KMS-11 (cell line): ENCODE measurements around the gene PAPPA.

Source experiments
- H2AFZ ChIP-seq: fragments of 200-600 bp; sonication (generic); 2 replicates; pipeline ENCODE4 v1.6.1; 2016; ENCODE audit warnings: antibody characterized with exemption, mixed run types, low read depth
- H3K27ac ChIP-seq: fragments of 200-600 bp; sonication (generic); 2 replicates; pipeline ENCODE4 v1.6.1; 2016; ENCODE audit warnings: mild to moderate bottlenecking, mixed run types
- H3K27me3 ChIP-seq: fragments of 200-600 bp; sonication (generic); 2 replicates; pipeline ENCODE4 v1.6.1; 2017; ENCODE audit warnings: mild to moderate bottlenecking, low read depth, mixed run types, moderate library complexity; ENCODE audit not compliant: insufficient read depth
- H3K36me3 ChIP-seq: fragments of 200-600 bp; sonication (generic); 2 replicates; pipeline ENCODE4 v1.6.1; 2017; ENCODE audit warnings: mild to moderate bottlenecking, mixed run types; ENCODE audit not compliant: insufficient read depth
- H3K4me1 ChIP-seq: fragments of 200-600 bp; sonication (generic); 2 replicates; pipeline ENCODE4 v1.6.1; 2016; ENCODE audit warnings: mild to moderate bottlenecking, low read depth, mixed run types; ENCODE audit not compliant: poor library complexity, severe bottlenecking
- H3K4me2 ChIP-seq: fragments of 200-600 bp; sonication (generic); 2 replicates; pipeline ENCODE4 v1.7.0; 2016; ENCODE audit warnings: mild to moderate bottlenecking, mixed run types
- H3K4me3 ChIP-seq: fragments of 200-600 bp; sonication (generic); IDR thresholded peaks from 2 replicates; pipeline ENCODE4 v1.6.1; 2017; ENCODE audit warnings: low read depth, low read length, mixed read lengths; ENCODE audit not compliant: insufficient read depth
- H3K79me2 ChIP-seq: fragments of 200-600 bp; sonication (generic); 2 replicates; pipeline ENCODE4 v1.6.1; 2016; ENCODE audit warnings: low read depth, mixed run types; ENCODE audit not compliant: insufficient read depth
- H3K9ac ChIP-seq: fragments of 200-600 bp; sonication (generic); 2 replicates; pipeline ENCODE4 v1.6.1; 2016; ENCODE audit warnings: mild to moderate bottlenecking, mixed run types
- H4K20me1 ChIP-seq: fragments of 200-600 bp; sonication (generic); 2 replicates; pipeline ENCODE4 v1.6.1; 2016; ENCODE audit warnings: mild to moderate bottlenecking, mixed run types; ENCODE audit not compliant: insufficient read depth
- CTCF ChIP-seq: fragments of 200-600 bp; sonication (generic); conservative IDR thresholded peaks from 2 replicates; pipeline ENCODE4 v1.6.1; 2017; ENCODE audit warnings: low read depth, mild to moderate bottlenecking, antibody characterized with exemption, low read length, moderate library complexity, mixed read lengths

PAPPA gene

GRCh38 chr9:116204252-116204882, 50.8 kb downstream of the PAPPA start:
- no peak overlapping the region for H3K9ac ChIP-seq
- no peaks in the 10 kb centered on the region for H3K36me3 ChIP-seq
- no peak overlapping the region for H3K4me3 ChIP-seq
- no peak overlapping the region for H3K4me2 ChIP-seq
- H2AFZ ChIP-seq, result no peak overlapping the region
- no peaks in the 10 kb centered on the region for H3K27me3 ChIP-seq
- no peaks in the 10 kb centered on the region for H4K20me1 ChIP-seq
- H3K4me1 ChIP-seq, result no peaks in the 10 kb centered on the region
- TF ChIP-seq CTCF, result no peak
- no peak overlapping the region for H3K27ac ChIP-seq
- H3K79me2 ChIP-seq, result no peaks in the 10 kb centered on the region

GRCh38 chr9:116207371-116208111, 54.0 kb downstream of the PAPPA start:
- no peaks in the 10 kb centered on the region for H4K20me1 ChIP-seq
- no peak overlapping the region for H3K27ac ChIP-seq
- H3K36me3 ChIP-seq, result no peaks in the 10 kb centered on the region
- H3K4me1 ChIP-seq, result no peaks in the 10 kb centered on the region
- H2AFZ ChIP-seq, result no peak overlapping the region
- H3K4me2 ChIP-seq, result no peak overlapping the region
- no peak overlapping the region for H3K9ac ChIP-seq
- H3K4me3 ChIP-seq, result no peak overlapping the region
- H3K79me2 ChIP-seq, result no peaks in the 10 kb centered on the region
- H3K27me3 ChIP-seq, result no peaks in the 10 kb centered on the region
- TF ChIP-seq CTCF, result no peak

- Histone ChIP-seq H3K36me3 (no peaks in the 10 kb centered on the region), H3K4me2 (no peak overlapping the region), H2AFZ (no peak overlapping the region), H3K79me2 (no peaks in the 10 kb centered on the region), H4K20me1 (no peaks in the 10 kb centered on the region), H3K27me3 (no peaks in the 10 kb centered on the region), H3K4me1 (no peaks in the 10 kb centered on the region), H3K27ac (no peak overlapping the region), H3K4me3 (no peak overlapping the region), H3K9ac (no peak overlapping the region)
- TF ChIP-seq CTCF, result no peak
These were observed 55.0 kb downstream of the PAPPA start for GRCh38 chr9:116208417-116209232.

- H3K79me2 ChIP-seq, result no peaks in the 10 kb centered on the region
- H3K4me1 ChIP-seq, result no peaks in the 10 kb centered on the region
These were observed 56.0 kb downstream of the PAPPA start for GRCh38 chr9:116209414-116210116.

More at GRCh38 chr9:116209414-116210116, 56.0 kb downstream of the PAPPA start:
- H3K27ac ChIP-seq, result no peak overlapping the region
- H2AFZ ChIP-seq, result no peak overlapping the region
- TF ChIP-seq CTCF, result no peak
- H3K27me3 ChIP-seq, result no peaks in the 10 kb centered on the region
- H3K4me2 ChIP-seq, result no peak overlapping the region
- H4K20me1 ChIP-seq, result no peaks in the 10 kb centered on the region
- H3K4me3 ChIP-seq, result no peak overlapping the region
- H3K9ac ChIP-seq, result no peak overlapping the region
- H3K36me3 ChIP-seq, result no peaks in the 10 kb centered on the region
